ENCODE results near the gene CALCR.

Gene CALCR

DNA sequence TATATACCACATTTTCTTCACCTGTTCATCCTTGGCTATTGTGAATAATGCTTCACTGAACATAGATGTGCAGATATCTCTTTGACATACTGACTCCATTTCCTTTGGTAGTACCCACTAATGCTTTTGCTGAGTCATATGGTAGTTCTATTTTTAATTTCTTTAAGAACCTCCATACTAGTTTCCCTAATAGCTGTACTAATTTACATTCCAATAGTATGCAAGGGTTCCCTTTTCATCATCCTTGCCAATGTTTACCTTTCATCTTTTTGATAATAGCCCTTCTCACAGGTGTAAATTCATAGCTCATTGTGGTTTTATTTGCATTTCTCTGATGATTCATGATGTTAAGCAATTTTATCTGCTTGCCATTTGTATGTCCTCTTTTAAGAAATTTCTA is 159.9 kb downstream of the CALCR start:
- Histone ChIP-seq H3K9me3 (ENCODE audit: severe bottlenecking) (no peaks in the 10 kb centered on the region), H3K27ac (ENCODE audit: poor library complexity, severe bottlenecking) (no peak overlapping the region), H3K27me3 (ENCODE audit: insufficient read depth, poor library complexity, severe bottlenecking) (peaks cover 8% of the 10 kb centered on the region), H3K4me3 (ENCODE audit: severe bottlenecking) (no peak overlapping the region), H3K36me3 (ENCODE audit: low read depth) (no peaks in the 10 kb centered on the region), H3K4me1 (ENCODE audit: insufficient read depth, poor library complexity, severe bottlenecking) (no peaks in the 10 kb centered on the region)
- DNase-seq (ENCODE audit: low spot score) (no peak), ATAC-seq (ENCODE audit: low read depth) (no peak)
- TF ChIP-seq, protein P1, sequence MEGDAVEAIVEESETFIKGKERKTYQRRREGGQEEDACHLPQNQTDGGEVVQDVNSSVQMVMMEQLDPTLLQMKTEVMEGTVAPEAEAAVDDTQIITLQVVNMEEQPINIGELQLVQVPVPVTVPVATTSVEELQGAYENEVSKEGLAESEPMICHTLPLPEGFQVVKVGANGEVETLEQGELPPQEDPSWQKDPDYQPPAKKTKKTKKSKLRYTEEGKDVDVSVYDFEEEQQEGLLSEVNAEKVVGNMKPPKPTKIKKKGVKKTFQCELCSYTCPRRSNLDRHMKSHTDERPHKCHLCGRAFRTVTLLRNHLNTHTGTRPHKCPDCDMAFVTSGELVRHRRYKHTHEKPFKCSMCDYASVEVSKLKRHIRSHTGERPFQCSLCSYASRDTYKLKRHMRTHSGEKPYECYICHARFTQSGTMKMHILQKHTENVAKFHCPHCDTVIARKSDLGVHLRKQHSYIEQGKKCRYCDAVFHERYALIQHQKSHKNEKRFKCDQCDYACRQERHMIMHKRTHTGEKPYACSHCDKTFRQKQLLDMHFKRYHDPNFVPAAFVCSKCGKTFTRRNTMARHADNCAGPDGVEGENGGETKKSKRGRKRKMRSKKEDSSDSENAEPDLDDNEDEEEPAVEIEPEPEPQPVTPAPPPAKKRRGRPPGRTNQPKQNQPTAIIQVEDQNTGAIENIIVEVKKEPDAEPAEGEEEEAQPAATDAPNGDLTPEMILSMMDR (IDR thresholded peaks at IDR 0.05; ENCODE audit: poor library complexity, severe bottlenecking): no peak

DNA sequence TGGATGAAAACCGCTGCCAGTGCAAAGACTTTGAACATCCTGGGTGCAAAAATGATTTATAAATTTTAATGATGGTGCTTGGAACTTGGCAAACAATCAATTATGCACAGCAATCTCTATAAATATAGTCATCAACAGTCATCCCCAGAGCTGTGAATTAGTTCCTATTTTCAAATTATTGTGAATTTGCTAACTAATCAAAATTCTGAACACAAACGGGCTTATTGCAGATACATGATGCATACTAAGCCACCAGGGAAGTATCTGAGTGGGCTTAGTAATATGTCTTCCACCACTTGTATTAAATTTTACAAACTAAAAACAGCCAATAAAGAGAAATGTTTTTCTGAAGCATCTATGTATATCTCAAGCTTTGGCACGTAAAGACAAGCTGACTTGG is 165.2 kb downstream of the CALCR start:
- no peaks in the 10 kb centered on the region for H3K36me3 ChIP-seq (ENCODE audit: low read depth)
- no peaks in the 10 kb centered on the region for H3K9me3 ChIP-seq (ENCODE audit: severe bottlenecking)
- TF ChIP-seq, protein P1 (IDR thresholded peaks at IDR 0.05; ENCODE audit: poor library complexity, severe bottlenecking): no peak
- no peaks in the 10 kb centered on the region for H3K27me3 ChIP-seq (ENCODE audit: insufficient read depth, poor library complexity, severe bottlenecking)
- no peaks in the 10 kb centered on the region for H3K4me1 ChIP-seq (ENCODE audit: insufficient read depth, poor library complexity, severe bottlenecking)
- no peak for ATAC-seq (ENCODE audit: low read depth)
- H3K27ac ChIP-seq (ENCODE audit: poor library complexity, severe bottlenecking): no peak overlapping the region
- H3K4me3 ChIP-seq (ENCODE audit: severe bottlenecking): no peak overlapping the region
- no peak for DNase-seq (ENCODE audit: low spot score)

DNA sequence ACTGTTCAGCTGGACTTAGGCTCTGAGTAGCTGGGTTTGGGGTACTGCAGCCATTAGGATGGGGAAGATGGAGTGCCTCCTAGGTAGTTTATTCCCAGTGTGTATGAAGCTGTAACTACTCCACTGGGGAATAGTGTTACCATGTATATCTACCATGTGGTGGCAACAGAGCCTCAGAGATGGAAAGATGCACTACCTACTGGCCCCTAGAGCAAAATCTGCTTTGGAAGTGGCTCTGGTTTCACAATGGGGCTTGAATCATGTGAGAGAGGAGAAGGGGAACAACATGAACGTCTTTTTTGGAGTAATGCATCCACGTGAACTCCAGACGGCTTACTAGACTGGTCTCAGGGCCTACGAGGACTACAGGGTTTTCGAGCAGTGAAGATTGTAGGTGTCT is 167.3 kb downstream of the CALCR start:
- TF ChIP-seq, protein P1 (IDR thresholded peaks at IDR 0.05; ENCODE audit: poor library complexity, severe bottlenecking): no peak
- no peaks in the 10 kb centered on the region for H3K36me3 ChIP-seq (ENCODE audit: low read depth)
- DNase-seq (ENCODE audit: low spot score) (no peak), ATAC-seq (ENCODE audit: low read depth) (no peak)
- H3K4me3 ChIP-seq (ENCODE audit: severe bottlenecking): no peak overlapping the region
- H3K27me3 ChIP-seq (ENCODE audit: insufficient read depth, poor library complexity, severe bottlenecking): no peaks in the 10 kb centered on the region
- no peaks in the 10 kb centered on the region for H3K9me3 ChIP-seq (ENCODE audit: severe bottlenecking)
- H3K27ac ChIP-seq (ENCODE audit: poor library complexity, severe bottlenecking): no peak overlapping the region
- no peaks in the 10 kb centered on the region for H3K4me1 ChIP-seq (ENCODE audit: insufficient read depth, poor library complexity, severe bottlenecking)

DNA sequence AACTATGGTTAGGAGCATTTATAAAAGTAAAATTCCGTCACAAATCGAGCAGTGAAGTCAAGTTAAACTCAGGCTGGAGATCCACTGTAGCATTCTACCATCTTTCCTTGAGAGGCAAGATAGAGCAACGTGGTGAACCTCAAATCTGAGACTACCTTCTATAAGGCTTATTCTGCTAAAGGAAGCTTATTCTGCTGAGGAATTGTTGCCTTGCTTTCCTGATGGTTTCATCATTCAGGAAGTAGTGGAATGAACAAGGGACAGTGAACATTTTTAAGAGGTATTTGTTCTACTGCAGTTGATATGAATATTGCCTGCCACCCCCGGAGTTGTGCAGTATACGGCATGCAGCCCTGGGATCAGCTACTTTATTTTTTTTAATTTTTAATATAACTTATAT is 171.6 kb downstream of the CALCR start:
- Histone ChIP-seq H3K27ac (ENCODE audit: poor library complexity, severe bottlenecking) (no peak overlapping the region), H3K4me1 (ENCODE audit: insufficient read depth, poor library complexity, severe bottlenecking) (no peaks in the 10 kb centered on the region), H3K36me3 (ENCODE audit: low read depth) (no peaks in the 10 kb centered on the region), H3K27me3 (ENCODE audit: insufficient read depth, poor library complexity, severe bottlenecking) (no peaks in the 10 kb centered on the region), H3K4me3 (ENCODE audit: severe bottlenecking) (no peak overlapping the region), H3K9me3 (ENCODE audit: severe bottlenecking) (no peaks in the 10 kb centered on the region)
- TF ChIP-seq, protein P1 (IDR thresholded peaks at IDR 0.05; ENCODE audit: poor library complexity, severe bottlenecking): no peak
- no peak for ATAC-seq (ENCODE audit: low read depth)
- DNase-seq (ENCODE audit: low spot score): no peak

DNA sequence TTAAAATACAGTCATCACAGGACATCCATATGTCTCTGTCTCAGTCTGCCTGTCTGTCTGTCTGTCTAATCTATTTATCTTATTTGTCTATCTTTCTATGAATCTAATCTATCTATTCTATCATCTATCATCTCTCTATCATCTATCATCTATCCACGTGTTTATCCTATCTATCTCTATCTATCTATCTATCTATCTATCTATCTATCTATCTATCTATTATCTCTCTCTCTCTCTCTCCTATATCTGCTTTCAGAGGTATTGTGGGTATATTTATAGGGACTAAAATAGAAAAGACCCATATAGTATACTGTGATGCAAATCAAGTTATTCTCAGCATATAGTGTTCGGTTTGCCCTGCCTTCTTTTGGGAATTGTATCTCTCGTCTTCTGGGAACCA is 174.9 kb downstream of the CALCR start:
- no peak overlapping the region for H3K27ac ChIP-seq (ENCODE audit: poor library complexity, severe bottlenecking)
- TF ChIP-seq, protein P1 (IDR thresholded peaks at IDR 0.05; ENCODE audit: poor library complexity, severe bottlenecking): no peak
- DNase-seq (ENCODE audit: low spot score) (no peak), ATAC-seq (ENCODE audit: low read depth) (no peak)
- no peaks in the 10 kb centered on the region for H3K36me3 ChIP-seq (ENCODE audit: low read depth)
- H3K27me3 ChIP-seq (ENCODE audit: insufficient read depth, poor library complexity, severe bottlenecking): peaks cover 1% of the 10 kb centered on the region
- H3K9me3 ChIP-seq (ENCODE audit: severe bottlenecking): no peaks in the 10 kb centered on the region
- H3K4me3 ChIP-seq (ENCODE audit: severe bottlenecking): no peak overlapping the region
- H3K4me1 ChIP-seq (ENCODE audit: insufficient read depth, poor library complexity, severe bottlenecking): no peaks in the 10 kb centered on the region

All from RWPE2 (cell line).